Stomach (tissue), 4 donors: ENCODE measurements around the gene KLHL4.

Source experiments
- CTCF ChIP-seq, 7 experiments: fragments of 450-650 bp in 4 of 7; fragments of 200-600 bp in 3 of 7; sonication (generic) in 3 of 7; IDR thresholded peaks; one replicate each; pipeline ENCODE4 v1.5.1; 2016 to 2019; ENCODE audit warnings: antibody characterized with exemption in 7 of 7, control low read depth in 2 of 7, mild to moderate bottlenecking in 1 of 7
- EP300 ChIP-seq: sonication (generic); formaldehyde crosslinking; IDR thresholded peaks from one replicate; pipeline ENCODE4 v1.6.1; 2017; ENCODE audit warnings: antibody characterized with exemption
- POLR2A ChIP-seq, 4 donors: fragments of 450-650 bp; IDR thresholded peaks; one replicate each; pipeline ENCODE4 v1.6.1; 2016; ENCODE audit warnings: antibody characterized with exemption in 4 of 4, control low read depth in 2 of 4, mild to moderate bottlenecking in 1 of 4, moderate library complexity in 1 of 4
- POLR2AphosphoS5 ChIP-seq, 3 donors: sonication (generic); formaldehyde crosslinking; IDR thresholded peaks; one replicate each; pipeline ENCODE4 v1.6.1; 2016; ENCODE audit warnings: antibody characterized with exemption in 3 of 3

- TF ChIP-seq CTCF (IDR thresholded peaks at IDR 0.05) (peak in 3 of 7 experiments; percentile 20 to 39 (median 25)), POLR2A (IDR thresholded peaks at IDR 0.05) (no peak), POLR2AphosphoS5 (IDR thresholded peaks at IDR 0.05) (no peak), EP300 (no peak)
These were observed 66.1 kb downstream of the KLHL4 start for GRCh38 chrX:87583679-87584078.
